ACC112 (cell line): ENCODE results near the gene SMIM9.

Experiments
- H2AFZ ChIP-seq: fragments of 200-600 bp; sonication (generic); one replicate; pipeline ENCODE4 v1.6.0; 2017; ENCODE audit warnings: antibody characterized with exemption, low read length; ENCODE audit not compliant: unreplicated experiment
- H3K27ac ChIP-seq: fragments of 200-600 bp; sonication (generic); 2 replicates; pipeline ENCODE4 v1.5.1; 2014; ENCODE audit warnings: low read depth, mild to moderate bottlenecking, antibody characterized with exemption, low read length, moderate library complexity
- H3K27me3 ChIP-seq: fragments of 200-600 bp; sonication (generic); 2 replicates; pipeline ENCODE4 v1.6.1; 2014; ENCODE audit warnings: mild to moderate bottlenecking, antibody characterized with exemption, low read length, moderate library complexity, mixed read lengths; ENCODE audit not compliant: insufficient read depth
- H3K36me3 ChIP-seq: fragments of 200-600 bp; sonication (generic); 2 replicates; pipeline ENCODE4 v1.6.1; 2016; ENCODE audit warnings: mild to moderate bottlenecking, antibody characterized with exemption, low read length, moderate library complexity, mixed read lengths; ENCODE audit not compliant: insufficient read depth
- H3K4me1 ChIP-seq: fragments of 200-600 bp; sonication (generic); one replicate; pipeline ENCODE4 v1.6.1; 2016; ENCODE audit warnings: low read length, mixed read lengths; ENCODE audit not compliant: insufficient read depth, unreplicated experiment, control insufficient read depth
- H3K4me3 ChIP-seq: fragments of 200-600 bp; sonication (generic); 2 replicates; pipeline ENCODE4 v1.5.1; 2014; ENCODE audit warnings: mild to moderate bottlenecking, low read depth, low read length
- H3K79me2 ChIP-seq: fragments of 200-600 bp; sonication (generic); one replicate; pipeline ENCODE4 v1.6.0; 2016; ENCODE audit warnings: low read length; ENCODE audit not compliant: control insufficient read depth, unreplicated experiment, insufficient read depth

The SMIM9 gene

GRCh38 chrX:154779261-154779660 is 55.2 kb downstream of the SMIM9 start:
- H3K4me3 ChIP-seq = no peak overlapping the region
- H3K79me2 ChIP-seq = no peaks in the 10 kb centered on the region
- H3K36me3 ChIP-seq = no peaks in the 10 kb centered on the region
- H3K4me1 ChIP-seq = peaks cover 13% of the 10 kb centered on the region
- H3K27ac ChIP-seq = no peak overlapping the region
- H2AFZ ChIP-seq = no peak overlapping the region
- H3K27me3 ChIP-seq = no peaks in the 10 kb centered on the region

GRCh38 chrX:154776753-154777152 is 57.7 kb downstream of the SMIM9 start:
- peaks cover 8% of the 10 kb centered on the region for H3K4me1 ChIP-seq
- 0 out of 2 replicates have a peak, but pooled peaks cover 4% of the 10 kb centered on the region for H3K36me3 ChIP-seq
- H3K27ac ChIP-seq = no peak overlapping the region
- no peaks in the 10 kb centered on the region for H3K27me3 ChIP-seq
- no peaks in the 10 kb centered on the region for H3K79me2 ChIP-seq
- H3K4me3 ChIP-seq = no peak overlapping the region
- H2AFZ ChIP-seq = no peak overlapping the region

- H3K27ac ChIP-seq = no peak overlapping the region
- no peaks in the 10 kb centered on the region for H3K27me3 ChIP-seq
- H2AFZ ChIP-seq = no peak overlapping the region
- peaks cover 8% of the 10 kb centered on the region for H3K4me1 ChIP-seq
- H3K79me2 ChIP-seq = no peaks in the 10 kb centered on the region
- H3K36me3 ChIP-seq = peaks cover 5% of the 10 kb centered on the region; the same call in 1 of the 2 replicates
- H3K4me3 ChIP-seq = no peak overlapping the region
These were observed 58.8 kb downstream of the SMIM9 start for GRCh38 chrX:154775419-154776349.

GRCh38 chrX:154774622-154775021 is 59.8 kb downstream of the SMIM9 start:
- H3K36me3 ChIP-seq = peaks cover 8% of the 10 kb centered on the region; the same call in 1 of the 2 replicates
- no peak overlapping the region for H3K27ac ChIP-seq

More at GRCh38 chrX:154774622-154775021, 59.8 kb downstream of the SMIM9 start:
- H3K4me1 ChIP-seq = peaks cover 8% of the 10 kb centered on the region
- H3K79me2 ChIP-seq = no peaks in the 10 kb centered on the region
- no peaks in the 10 kb centered on the region for H3K27me3 ChIP-seq
- no peak overlapping the region for H3K4me3 ChIP-seq
- H2AFZ ChIP-seq = no peak overlapping the region
